ENCODE results near the gene RAMAC.
"Not testable (repeated sequence)": the region's sequence is repeated elsewhere in the genome, so short reads cannot be mapped to it uniquely, and the experiment has no call there.

Gene RAMAC

GRCh38 chr15:83015361-83015760, 29.4 kb downstream of the RAMAC start:
- no peak for DNase-seq

GRCh38 chr15:83016906-83017305, 30.9 kb downstream of the RAMAC start:
- DNase-seq = no peak

GRCh38 chr15:83018436-83018835, 32.4 kb downstream of the RAMAC start:
- no peak for DNase-seq

GRCh38 chr15:83030021-83030420, 44.0 kb downstream of the RAMAC start:
- no peak for DNase-seq

GRCh38 chr15:83031234-83031633, 45.2 kb downstream of the RAMAC start:
- DNase-seq = not testable (repeated sequence)

GRCh38 chr15:83036253-83036652, 50.2 kb downstream of the RAMAC start:
- no peak for DNase-seq

- DNase-seq = no peak
Observed at GRCh38 chr15:83039206-83039605, 53.2 kb downstream of the RAMAC start.

Measured in activated CD4-positive, CD25-positive, alpha-beta regulatory T cell treated with anti-CD3 and anti-CD28 coated beads, Interleukin-2, amount 50 U/mL, for 72 hours (primary cell).